Urothelium cell line (cell line): ENCODE results near the gene VEGFA.
"Not testable (repeated sequence)": the region's sequence is repeated elsewhere in the genome, so short reads cannot be mapped to it uniquely, and the experiment has no call there.

Experiments
- DNase-seq: peaks from one replicate; pipeline ENCODE4 v3.0.0; 2011; ENCODE audit warnings: low spot score, mixed read lengths
- FAIRE-seq: peaks from 2 replicates; lab custom pipeline; 2011; peaks lifted over from hg19 to GRCh38; lab: Jason Lieb, UNC

Gene VEGFA

GRCh38 chr6:43817192-43817591, 47.2 kb downstream of the VEGFA start:
- FAIRE-seq (no peak), DNase-seq (peak; percentile 52)

- not testable (repeated sequence) for FAIRE-seq, DNase-seq
Observed at GRCh38 chr6:43818973-43819372, 49.0 kb downstream of the VEGFA start.

- DNase-seq (no peak), FAIRE-seq (no peak)
Observed at GRCh38 chr6:43819958-43820357, 49.9 kb downstream of the VEGFA start.

- DNase-seq (no peak), FAIRE-seq (no peak)
Observed at GRCh38 chr6:43820486-43820885, 50.5 kb downstream of the VEGFA start.

- DNase-seq = no peak
Observed at GRCh38 chr6:43821101-43821886, 51.3 kb downstream of the VEGFA start.

GRCh38 chr6:43823390-43823789, 53.4 kb downstream of the VEGFA start:
- FAIRE-seq = no peak

More at GRCh38 chr6:43821101-43821886, 51.3 kb downstream of the VEGFA start:
- FAIRE-seq = no peak

GRCh38 chr6:43823879-43824702, 54.1 kb downstream of the VEGFA start:
- DNase-seq = no peak
- FAIRE-seq = no peak

More at GRCh38 chr6:43823390-43823789, 53.4 kb downstream of the VEGFA start:
- DNase-seq = no peak

- FAIRE-seq (no peak), DNase-seq (no peak)
Observed at GRCh38 chr6:43824703-43825064, 54.7 kb downstream of the VEGFA start.

GRCh38 chr6:43825187-43826115, 55.4 kb downstream of the VEGFA start:
- no peak for FAIRE-seq
- DNase-seq = no peak

- DNase-seq (no peak), FAIRE-seq (no peak)
Observed at GRCh38 chr6:43826730-43827129, 56.7 kb downstream of the VEGFA start.

GRCh38 chr6:43827898-43828297, 57.9 kb downstream of the VEGFA start:
- DNase-seq (no peak), FAIRE-seq (no peak)

GRCh38 chr6:43828711-43829110, 58.7 kb downstream of the VEGFA start:
- FAIRE-seq (no peak), DNase-seq (no peak)

GRCh38 chr6:43829470-43829869, 59.5 kb downstream of the VEGFA start:
- DNase-seq (no peak), FAIRE-seq (no peak)

GRCh38 chr6:43830775-43831174, 60.8 kb downstream of the VEGFA start:
- FAIRE-seq (no peak), DNase-seq (no peak)

GRCh38 chr6:43831191-43831590, 61.2 kb downstream of the VEGFA start:
- DNase-seq (no peak), FAIRE-seq (no peak)

- FAIRE-seq (no peak), DNase-seq (no peak)
Observed at GRCh38 chr6:43833223-43833995, 63.4 kb downstream of the VEGFA start.

GRCh38 chr6:43833996-43834390, 64.0 kb downstream of the VEGFA start:
- DNase-seq (no peak), FAIRE-seq (no peak)

GRCh38 chr6:43834528-43835155, 64.6 kb downstream of the VEGFA start:
- FAIRE-seq = no peak
- no peak for DNase-seq

- FAIRE-seq = no peak
- no peak for DNase-seq
Observed at GRCh38 chr6:43835872-43836419, 65.9 kb downstream of the VEGFA start.
